SK-N-SH (cell line): Measurements from ENCODE around the gene ETS2. TPM values are rescaled to one million over a fixed set of nuclear protein-coding genes. Genes with fewer than 3 reads are reported as not detected.

Experiments
- CTCF ChIA-PET: fragments of 300-600, 350-600 bp; formaldehyde crosslinking; extraction: SDS; loops from one replicate; lab custom pipeline; 2021; lab: Yijun Ruan, JAX
- POLR2A ChIA-PET: fragments of 350-600 bp; sonication (Branson Sonifier 250); formaldehyde crosslinking; extraction: SDS; loops from one replicate; lab custom pipeline; 2020; ENCODE audit warnings: antibody characterized with exemption, inconsistent platforms; lab: Yijun Ruan, JAX
- DNase-seq: peaks from one replicate; pipeline ENCODE4 v3.0.0; 2012
- H2AFZ ChIP-seq: fragments of 200-600 bp; sonication (generic); 2 replicates; pipeline ENCODE4 v1.8.1; 2016; ENCODE audit warnings: antibody characterized with exemption, mild to moderate bottlenecking, low read depth
- H3F3A ChIP-seq: fragments of 200-600 bp; sonication (generic); replicated peaks from 2 replicates; pipeline ENCODE3; 2016; ENCODE audit warnings: antibody characterized with exemption, mild to moderate bottlenecking; ENCODE audit not compliant: insufficient read depth
- H3K27ac ChIP-seq, 2 experiments: fragments of 200-500 bp in 1 of 2; fragments of 200-600 bp in 1 of 2; sonication (Bioruptor generic) in 1 of 2; sonication (generic), shearing (Covaris generic) in 1 of 2; 2 replicates each; pipeline versions ENCODE4 v1.5.1 to v1.6.1; 2014 to 2016; ENCODE audit warnings: low read depth in 2 of 2, inconsistent platforms in 1 of 2, low read length in 1 of 2, mild to moderate bottlenecking in 1 of 2, mixed read lengths in 1 of 2
- H3K27me3 ChIP-seq: fragments of 200-600 bp; sonication (generic), shearing (Covaris generic); 2 replicates; pipeline ENCODE4 v1.6.1; 2016; ENCODE audit warnings: mixed run types; ENCODE audit not compliant: insufficient read depth
- H3K36me3 ChIP-seq, 2 experiments: fragments of 200-500 bp in 1 of 2; fragments of 200-600 bp in 1 of 2; sonication (Bioruptor generic) in 1 of 2; sonication (generic) in 1 of 2; replicated peaks in 1 of 2; 2 replicates each; pipeline versions ENCODE3 to v1.5.1; 2014 to 2016; ENCODE audit warnings: low read length in 1 of 2, mild to moderate bottlenecking in 1 of 2; ENCODE audit not compliant: insufficient read depth in 2 of 2, control insufficient read depth in 1 of 2
- H3K4me1 ChIP-seq, 2 experiments: fragments of 200-500 bp in 1 of 2; fragments of 200-600 bp in 1 of 2; sonication (Bioruptor generic) in 1 of 2; sonication (generic), shearing (Covaris generic) in 1 of 2; 2 replicates each; pipeline versions ENCODE4 v1.5.1 to v1.6.1; 2014 to 2016; ENCODE audit warnings: low read depth in 1 of 2, low read length in 1 of 2, mixed run types in 1 of 2; ENCODE audit not compliant: insufficient read depth in 2 of 2, control insufficient read depth in 1 of 2
- H3K4me2 ChIP-seq: fragments of 200-600 bp; sonication (generic), shearing (Covaris generic); 2 replicates; pipeline ENCODE4 v1.6.1; 2017; ENCODE audit warnings: mixed run types
- H3K4me3 ChIP-seq, 2 experiments: fragments of 200-500 bp in 1 of 2; fragments of 200-600 bp in 1 of 2; sonication (Bioruptor generic) in 1 of 2; sonication (generic), shearing (Covaris generic) in 1 of 2; 2 replicates each; pipeline versions ENCODE4 v1.5.1 to v1.8.1; 2014 to 2016; ENCODE audit warnings: low read depth in 2 of 2, inconsistent platforms in 1 of 2, low read length in 1 of 2, mild to moderate bottlenecking in 1 of 2, mixed read lengths in 1 of 2, moderate library complexity in 1 of 2
- H3K79me2 ChIP-seq: fragments of 200-600 bp; sonication (generic); 2 replicates; pipeline ENCODE4 v1.8.1; 2017; ENCODE audit warnings: mild to moderate bottlenecking; ENCODE audit not compliant: insufficient read depth
- H3K9ac ChIP-seq: fragments of 200-600 bp; sonication (generic); 2 replicates; pipeline ENCODE4 v1.6.1; 2017; ENCODE audit warnings: mixed run types
- H3K9me2 ChIP-seq: fragments of 200-600 bp; sonication (generic); 2 replicates; pipeline ENCODE4 v1.6.1; 2017; ENCODE audit warnings: mixed run types
- H3K9me3 ChIP-seq: fragments of 200-600 bp; sonication (generic); 2 replicates; pipeline ENCODE4 v1.6.1; 2017; ENCODE audit warnings: mixed run types, mild to moderate bottlenecking, moderate library complexity
- H4K20me1 ChIP-seq: fragments of 200-600 bp; sonication (generic); 2 replicates; pipeline ENCODE4 v1.6.1; 2017; ENCODE audit warnings: mild to moderate bottlenecking, mixed run types; ENCODE audit not compliant: insufficient read depth
- ELF1 ChIP-seq: IDR thresholded peaks from 2 replicates; pipeline ENCODE4 v1.4.0; 2012
- EP300 ChIP-seq, 2 experiments: IDR thresholded peaks; 2 replicates each; pipeline versions ENCODE4 v1.4.0 to v1.6.1; 2012; ENCODE audit warnings: borderline replicate concordance in 1 of 2, low read depth in 1 of 2, low read length in 1 of 2
- EZH2phosphoT487 ChIP-seq: fragments of 200-600 bp; sonication (generic); IDR thresholded peaks from 2 replicates; pipeline ENCODE4 v1.6.1; 2017; ENCODE audit warnings: low read depth, mixed run types, mild to moderate bottlenecking, antibody characterized with exemption, moderate library complexity, borderline replicate concordance
- IRF3 ChIP-seq: fragments of 150-350 bp; IDR thresholded peaks from 2 replicates; pipeline ENCODE4 v1.6.1; 2016; ENCODE audit warnings: mild to moderate bottlenecking, low read depth, low read length
- JUND ChIP-seq: IDR thresholded peaks from 2 replicates; pipeline ENCODE4 v1.4.0; 2012
- MAX ChIP-seq: IDR thresholded peaks from 2 replicates; pipeline ENCODE4 v1.4.0; 2012; ENCODE audit warnings: low read depth
- NFIC ChIP-seq: IDR thresholded peaks from 2 replicates; pipeline ENCODE4 v1.4.0; 2012; ENCODE audit warnings: borderline replicate concordance
- NRF1 ChIP-seq: IDR thresholded peaks from 2 replicates; pipeline ENCODE4 v1.6.1; 2012; ENCODE audit warnings: low read depth, mild to moderate bottlenecking, low read length
- PBX3 ChIP-seq: IDR thresholded peaks from 2 replicates; pipeline ENCODE4; 2012
- REST ChIP-seq: IDR thresholded peaks from 2 replicates; pipeline ENCODE4 v1.6.1; 2012; ENCODE audit warnings: mild to moderate bottlenecking, low read depth, low read length, moderate library complexity
- RFX5 ChIP-seq: IDR thresholded peaks from 2 replicates; pipeline ENCODE4 v1.6.1; 2012; ENCODE audit warnings: mild to moderate bottlenecking, improper control_type of control experiment, low read length
- SIN3A ChIP-seq: IDR thresholded peaks from 2 replicates; pipeline ENCODE4 v1.6.1; 2012; ENCODE audit warnings: low read depth, mild to moderate bottlenecking, low read length, moderate library complexity, borderline replicate concordance
- TCF12 ChIP-seq: IDR thresholded peaks from 2 replicates; pipeline ENCODE4 v1.4.0; 2012
- USF1 ChIP-seq: IDR thresholded peaks from 2 replicates; pipeline ENCODE4 v1.4.0; 2012; ENCODE audit warnings: low read depth, borderline replicate concordance
- USF2 ChIP-seq: fragments of 150-350 bp; IDR thresholded peaks from 2 replicates; pipeline ENCODE4 v1.6.1; 2017; ENCODE audit warnings: antibody characterized with exemption, low read length, low read depth, borderline replicate concordance
- YY1 ChIP-seq: IDR thresholded peaks from 2 replicates; pipeline ENCODE4 v1.4.0; 2012; ENCODE audit warnings: low read depth, mild to moderate bottlenecking
- WGBS: methylation state at CpG from one replicate; pipeline ENCODE4 v1.1.6; 2017; ENCODE audit warnings: low lambda C conversion rate; 5-methylcytosine and 5-hydroxymethylcytosine counted together
- polyA plus RNA-seq, 3 experiments: library from polyadenylated mRNA; depleted of rRNA; stranded (reverse); fragments of >200 nt; gene quantifications; 2 replicates each; pipeline ENCODE4 v1.2.3, GENCODE V29; 2012

Gene ETS2
- polyA plus RNA-seq, 1 of the 3 experiments (the other 2 are of a cell fraction) = 16.3 TPM

GRCh38 chr21:38848187-38848609 is 42.5 kb downstream of the ETS2 start:
- ChIA-PET CTCF (no interaction called here), POLR2A (no interaction called here)
- Histone ChIP-seq H4K20me1 (no peaks in the 10 kb centered on the region), H3K9me3 (no peaks in the 10 kb centered on the region), H3K36me3 (no peaks in the 10 kb centered on the region), H3K9me2 (no peaks in the 10 kb centered on the region), H3K4me3 (no peak overlapping the region), H3K27ac (peak overlapping the region in 1 of 2 experiments; percentile 13; a peak in 1 of 4 replicates), H3K9ac (no peak overlapping the region), H3K4me1 (peaks cover 2 to 5% of the 10 kb centered on the region in 2 experiments; a peak in 3 of 4 replicates), H2AFZ (no peak overlapping the region), H3K4me2 (no peak overlapping the region), H3K79me2 (no peaks in the 10 kb centered on the region), H3K27me3 (no peaks in the 10 kb centered on the region), H3F3A (peaks cover 16% of the 10 kb centered on the region)
- peak; percentile 45; the same call in 1 of the 2 replicates for TF ChIP-seq TCF12
- TF ChIP-seq USF2 = no peak
- TF ChIP-seq USF1 = no peak
- no peak for TF ChIP-seq YY1
- TF ChIP-seq PBX3 = 0 out of 2 replicates have a peak, but pooled peaks have one; percentile 20
- no peak for TF ChIP-seq MAX
- no peak for TF ChIP-seq NFIC
- no peak for TF ChIP-seq NRF1
- no peak for TF ChIP-seq REST
- no peak for TF ChIP-seq EP300 (IDR thresholded peaks at IDR 0.05; ENCODE audit: borderline replicate concordance in 1 of 2, low read depth in 1 of 2, low read length in 1 of 2)
- no peak for TF ChIP-seq ELF1
- TF ChIP-seq SIN3A = no peak
- no peak for TF ChIP-seq EZH2phosphoT487
- TF ChIP-seq JUND = no peak
- no peak for TF ChIP-seq IRF3
- no peak for TF ChIP-seq RFX5
- DNase-seq = no peak
- WGBS = 69% methylated on average over 7 of the region's 7 CpGs
